Frontal cortex (tissue), 4 donors: Measurements from ENCODE around the gene RNGTT. TPM values are rescaled to one million over a fixed set of nuclear protein-coding genes. Genes with fewer than 3 reads are reported as not detected.

Experiments
- DNase-seq, 2 donors: peaks; one replicate each; pipeline ENCODE4 v3.0.0; 2012; ENCODE audit warnings: low spot score in 2 of 2
- FAIRE-seq: peaks from 2 replicates; lab custom pipeline; 2012; peaks lifted over from hg19 to GRCh38; lab: Jason Lieb, UNC
- total RNA-seq: library from RNA; depleted of rRNA; stranded (reverse); fragments of >200 nt; gene quantifications from one replicate; pipeline ENCODE4 v1.2.3, GENCODE V29; 2014
- donor health status: control.
- donor health status: control.
- donor health status: control.

The RNGTT gene
- total RNA-seq, 1 donor from 2014 or later, result 81.1 TPM

DNA sequence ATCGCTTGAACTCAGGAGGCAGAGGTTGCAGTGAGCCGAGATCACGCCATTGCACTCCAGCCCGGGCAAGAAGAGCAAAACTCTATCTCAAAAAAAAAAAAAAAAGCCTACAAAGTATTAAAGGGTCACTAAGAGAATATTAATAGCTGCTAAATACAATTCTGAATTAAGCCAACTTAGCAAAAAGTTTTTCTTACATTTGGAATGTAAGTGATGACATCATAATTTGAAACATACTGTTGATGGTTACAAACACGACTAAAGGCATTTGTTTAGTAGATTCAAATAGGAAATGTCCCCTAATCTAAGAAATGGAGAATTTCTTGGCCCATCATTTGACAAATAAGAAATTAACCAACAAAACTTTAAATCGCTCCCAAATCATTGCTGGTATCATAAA, 282.8 kb downstream of the RNGTT start:
- DNase-seq, result no peak
- FAIRE-seq, result no peak

DNA sequence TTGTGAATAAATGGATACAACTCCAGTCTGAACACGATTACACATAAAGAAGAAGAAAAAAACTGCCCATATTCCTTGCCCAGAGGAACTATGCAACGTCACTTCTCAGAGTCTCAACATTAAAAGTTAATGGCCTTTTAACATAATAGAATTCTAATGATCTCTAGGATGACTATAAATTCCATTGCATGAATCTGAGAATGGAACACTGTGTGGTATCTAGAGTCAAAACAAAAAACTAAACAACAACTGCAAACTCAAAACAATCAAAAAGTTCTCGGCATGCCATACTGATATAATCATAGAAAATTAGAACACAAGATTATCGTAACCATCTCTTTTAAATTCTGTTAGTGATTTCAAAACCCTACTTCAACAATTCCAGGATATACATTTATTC, 283.6 kb downstream of the RNGTT start:
- FAIRE-seq (no peak), DNase-seq (no peak)

DNA sequence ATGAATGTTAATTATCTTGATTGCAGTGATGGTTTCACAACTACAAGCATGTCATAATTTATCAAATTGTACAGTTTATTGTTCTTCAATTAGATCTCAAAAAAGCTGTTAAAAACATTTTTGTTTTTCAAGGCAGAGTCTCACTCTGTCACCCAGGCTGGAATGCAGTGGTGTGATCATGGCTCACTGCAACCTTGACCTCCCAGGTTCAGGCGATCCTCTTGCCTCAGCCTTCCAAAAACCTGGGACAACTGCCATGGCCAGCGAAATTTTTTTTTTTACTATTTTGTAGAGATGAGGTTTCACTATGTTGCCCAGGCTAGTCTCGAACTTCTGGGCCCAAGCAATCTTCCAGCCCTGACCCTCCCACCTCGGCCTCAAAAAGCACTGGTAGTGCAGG, 286.1 kb downstream of the RNGTT start:
- no peak for DNase-seq
- no peak for FAIRE-seq

DNA sequence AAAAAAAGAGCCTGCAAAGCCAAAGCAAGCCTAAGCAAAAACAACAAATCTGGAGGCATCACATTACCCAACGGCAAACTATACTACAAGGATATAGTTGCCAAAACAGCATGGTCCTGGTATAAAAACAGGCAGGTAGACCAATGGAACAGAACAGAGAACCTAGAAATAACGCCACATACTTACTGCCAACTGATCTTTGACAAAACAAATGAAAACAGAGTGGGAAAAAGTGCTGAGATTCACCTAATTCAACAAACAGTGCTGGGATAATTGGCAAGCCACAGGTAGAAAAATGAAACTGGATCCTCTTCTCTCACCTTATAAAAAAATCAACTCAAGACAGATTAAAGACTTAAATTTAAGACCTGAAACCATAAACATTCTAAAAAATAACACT, 291.8 kb downstream of the RNGTT start:
- no peak for FAIRE-seq

GRCh38 chr6:88670369-88670768, 293.0 kb downstream of the RNGTT start:
- DNase-seq, result no peak
- FAIRE-seq, result no peak

More for the DNA sequence above, 291.8 kb downstream of the RNGTT start:
- DNase-seq, result no peak

- FAIRE-seq (no peak), DNase-seq (no peak)
Measured at GRCh38 chr6:88669475-88669874, 293.9 kb downstream of the RNGTT start.

DNA sequence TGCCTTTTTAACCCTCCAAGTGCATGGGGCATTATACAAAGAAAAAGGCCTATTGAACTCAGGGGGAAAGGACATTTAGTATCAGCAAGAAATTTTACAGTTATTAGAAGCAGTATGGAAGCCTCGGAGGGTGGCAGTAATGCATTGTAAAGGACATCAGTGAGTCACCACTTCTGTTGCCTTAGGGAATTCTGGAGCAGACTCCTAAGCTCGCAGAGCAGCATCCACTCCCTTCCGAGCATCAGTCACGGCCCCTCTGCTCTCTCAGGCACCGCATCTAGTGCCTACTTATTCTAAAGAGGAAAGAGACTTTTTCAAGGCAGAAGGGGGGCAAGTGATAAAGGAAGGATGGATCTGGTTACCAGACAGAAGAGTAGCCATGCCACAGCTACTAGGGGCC, 296.5 kb downstream of the RNGTT start:
- FAIRE-seq (no peak), DNase-seq (no peak)

GRCh38 chr6:88665131-88665530, 298.3 kb downstream of the RNGTT start:
- DNase-seq, result no peak
- no peak for FAIRE-seq

- DNase-seq (no peak), FAIRE-seq (no peak)
Measured at GRCh38 chr6:88663801-88664200, 299.6 kb downstream of the RNGTT start.

- FAIRE-seq, result no peak
- no peak for DNase-seq
Measured at GRCh38 chr6:88662653-88663174, 300.7 kb downstream of the RNGTT start.

GRCh38 chr6:88662163-88662580, 301.2 kb downstream of the RNGTT start:
- DNase-seq (no peak), FAIRE-seq (no peak)

DNA sequence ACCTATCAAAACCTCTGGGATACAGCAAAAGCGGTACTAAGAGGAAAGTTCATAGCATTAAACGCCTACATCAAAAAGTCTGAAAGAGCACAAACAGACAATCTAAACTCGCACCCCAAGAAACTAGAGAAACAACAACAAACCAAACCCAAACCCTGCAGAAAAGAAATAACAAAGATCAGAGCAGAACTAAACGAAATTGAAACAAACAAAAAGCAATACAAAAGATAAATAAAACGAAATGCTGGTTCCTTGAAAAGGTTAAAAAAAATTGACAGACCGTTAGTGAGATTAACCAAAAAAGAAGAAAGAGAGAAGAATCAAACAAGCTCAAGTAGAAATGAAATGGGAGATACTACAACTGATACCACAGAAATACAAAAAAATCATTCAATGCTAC, 302.3 kb downstream of the RNGTT start:
- FAIRE-seq, result no peak
- no peak for DNase-seq

DNA sequence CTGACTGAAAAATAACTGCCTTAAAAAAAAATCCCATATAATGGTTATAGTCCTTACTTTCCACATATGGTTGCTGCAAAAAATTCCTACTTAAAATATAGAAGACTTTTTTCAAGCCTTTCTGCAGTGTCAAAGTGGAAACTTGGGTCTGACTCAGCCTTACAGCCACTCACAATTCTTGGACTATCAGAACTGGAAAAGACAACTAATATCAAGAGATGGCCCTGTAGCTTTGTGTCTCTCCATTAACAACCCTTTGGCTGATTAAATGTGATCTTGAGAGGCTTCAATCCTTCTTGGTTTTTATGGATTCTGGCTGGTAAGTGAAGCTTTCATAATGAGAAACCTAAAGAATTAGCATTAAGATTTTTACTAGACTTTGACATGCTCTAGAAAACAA, 307.8 kb downstream of the RNGTT start:
- DNase-seq (no peak), FAIRE-seq (no peak)

DNA sequence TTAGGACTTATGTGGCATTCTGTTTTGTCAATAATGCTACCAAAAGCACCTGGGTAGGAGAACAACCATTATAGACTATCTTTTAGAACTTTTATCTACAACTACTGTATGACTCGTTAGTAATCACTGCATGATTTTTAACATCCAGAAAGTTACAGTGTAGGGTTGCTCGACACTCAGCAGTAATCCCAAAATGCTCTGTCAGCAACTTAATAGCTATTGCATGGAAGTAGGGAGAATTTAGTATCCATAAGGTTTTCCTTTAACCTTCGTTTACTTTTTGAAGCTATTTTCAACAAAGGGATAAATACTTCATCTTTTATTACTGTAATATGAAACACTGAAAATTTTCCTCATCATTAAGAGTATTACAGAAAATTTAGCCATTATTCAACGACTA, 309.5 kb downstream of the RNGTT start:
- DNase-seq, result no peak
- no peak for FAIRE-seq

GRCh38 chr6:88651400-88651799, 312.0 kb downstream of the RNGTT start:
- FAIRE-seq (peak; percentile 42), DNase-seq (no peak)

- DNase-seq (no peak), FAIRE-seq (no peak)
Measured at GRCh38 chr6:88650979-88651378, 312.4 kb downstream of the RNGTT start.

DNA sequence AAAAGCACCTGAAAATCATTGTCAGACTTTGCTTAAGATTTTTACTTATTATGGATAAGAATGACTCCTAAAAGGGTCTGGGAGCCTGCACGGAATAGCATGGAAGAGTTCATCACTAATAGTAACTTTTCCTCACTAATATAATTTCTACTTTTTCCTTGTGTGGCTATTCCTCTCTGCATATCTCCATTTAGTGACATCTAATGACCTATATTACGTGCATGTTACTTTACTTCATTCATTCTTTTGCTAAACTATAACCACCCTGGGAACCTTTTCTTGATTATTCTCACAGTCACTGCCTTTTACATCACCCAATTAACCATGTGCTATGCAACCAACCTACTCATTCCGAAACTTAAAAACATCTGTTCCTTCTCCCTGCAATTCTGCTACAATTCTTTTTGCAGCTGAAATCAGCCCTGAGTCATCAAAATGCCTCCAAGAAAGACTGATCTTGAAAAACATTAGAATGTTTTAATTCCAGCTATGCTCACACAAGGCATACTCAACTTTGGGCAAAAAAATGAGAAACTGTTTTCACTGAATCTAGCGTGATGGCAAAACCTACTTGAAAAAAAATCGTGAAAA, 313.3 kb downstream of the RNGTT start:
- FAIRE-seq, result no peak
- no peak for DNase-seq

GRCh38 chr6:88641178-88641903, 322.1 kb downstream of the RNGTT start:
- FAIRE-seq (no peak), DNase-seq (no peak)

DNA sequence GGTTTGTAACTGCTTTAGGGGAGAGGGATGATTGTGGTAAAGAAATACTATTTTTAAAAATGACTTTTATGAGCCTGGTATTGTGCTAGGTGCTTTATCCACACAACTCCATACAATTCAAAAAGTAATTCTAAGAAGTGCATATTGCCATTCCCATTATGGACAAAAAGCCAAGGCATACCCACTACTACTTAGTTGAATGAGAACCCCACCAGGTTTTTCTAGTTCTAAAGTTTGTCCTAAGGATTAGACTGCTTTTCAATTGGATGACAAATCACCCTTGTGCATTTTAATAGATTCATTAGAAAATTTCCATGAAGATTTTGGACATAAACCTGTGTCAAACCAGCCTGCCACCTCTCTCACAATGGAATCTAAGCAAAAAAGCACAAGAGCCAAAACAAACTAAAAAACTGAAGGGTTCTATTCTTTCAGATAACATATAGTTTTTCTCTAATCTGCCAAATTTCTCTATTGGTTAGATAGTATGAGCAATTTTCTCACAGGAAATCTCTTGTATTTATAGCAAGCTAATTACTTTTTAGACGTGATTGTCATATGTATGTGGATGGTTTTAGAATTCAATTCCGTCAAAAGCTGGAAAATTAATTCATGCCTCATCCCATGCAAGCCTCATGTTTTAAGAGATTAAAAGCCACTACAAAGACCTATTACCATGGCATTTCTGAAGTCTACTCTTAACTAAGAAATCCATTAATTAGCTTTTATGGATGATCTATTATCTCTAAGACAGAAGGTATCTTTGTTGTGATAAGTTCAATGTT, 325.5 kb downstream of the RNGTT start:
- FAIRE-seq, result no peak
- DNase-seq, result no peak

- FAIRE-seq, result no peak
- DNase-seq, result no peak
Measured at GRCh38 chr6:88636871-88637270, 326.5 kb downstream of the RNGTT start.

DNA sequence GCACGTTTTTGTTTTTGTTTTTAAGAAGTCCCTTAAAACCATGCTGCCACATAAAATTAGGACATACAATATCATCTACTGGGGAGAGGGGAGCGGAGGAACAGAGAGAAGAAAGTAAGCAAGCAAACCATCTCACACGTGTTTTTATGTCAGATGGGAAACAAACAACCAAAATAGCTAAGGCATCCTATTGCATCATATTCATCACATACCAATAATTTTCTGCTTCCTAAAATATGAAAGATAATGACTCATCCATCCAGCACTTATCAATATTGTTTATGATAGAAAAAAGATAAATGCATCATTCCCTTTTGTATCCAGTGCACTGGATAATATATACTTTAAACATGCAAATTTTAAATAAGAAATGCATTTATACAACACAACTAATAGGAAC, 329.6 kb downstream of the RNGTT start:
- DNase-seq, result no peak
- peak; percentile 15 for FAIRE-seq
